Measurements from ENCODE around the gene CHRDL2. TPM values are rescaled to one million over a fixed set of nuclear protein-coding genes. Genes with fewer than 3 reads are reported as not detected.
A peak's percentile ranks its signal among the peaks of the same experiment; 100 is the strongest.
"Not testable (repeated sequence)": the region's sequence is repeated elsewhere in the genome, so short reads cannot be mapped to it uniquely, and the experiment has no call there.

The CHRDL2 gene
- total RNA-seq, 1 donor from 2014 or later, result 312 TPM

GRCh38 chr11:74670171-74670570 is 61.1 kb downstream of the CHRDL2 start:
- DNase-seq (ENCODE audit: low spot score), result no peak

GRCh38 chr11:74669211-74670160 is 61.7 kb downstream of the CHRDL2 start:
- DNase-seq (ENCODE audit: low spot score), result no peak

- no peak for DNase-seq (ENCODE audit: low spot score)
Observed at GRCh38 chr11:74663315-74663714, 67.9 kb downstream of the CHRDL2 start.

DNA sequence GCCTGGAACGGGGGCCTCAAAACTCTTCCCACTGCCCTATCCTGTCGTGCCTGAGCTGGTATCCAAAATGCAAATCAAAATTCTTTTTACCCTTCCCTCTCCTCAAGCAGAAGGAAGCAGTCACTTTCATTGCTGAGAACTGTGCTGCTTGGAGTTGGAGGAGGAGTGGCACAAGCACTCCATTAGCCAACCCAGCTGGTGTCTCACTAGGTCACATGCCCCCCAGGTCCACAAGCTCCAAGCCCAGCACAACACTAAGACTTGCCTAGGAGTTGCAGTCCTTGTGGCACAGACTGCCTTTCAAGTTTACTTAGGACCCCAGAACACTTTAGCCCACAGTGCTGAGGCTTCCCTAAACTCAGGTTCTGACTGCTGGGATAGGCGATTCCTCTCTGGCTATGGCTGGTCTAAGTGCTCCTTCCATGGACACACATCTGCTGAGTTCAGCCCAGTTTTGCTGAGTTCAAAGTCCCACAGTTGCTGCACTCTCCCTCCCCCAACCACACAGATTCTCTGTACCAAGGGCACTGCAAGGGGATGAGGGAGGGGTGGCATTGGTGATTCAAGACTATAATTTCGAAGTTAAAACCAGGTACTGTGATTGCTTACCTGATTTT is 68.6 kb downstream of the CHRDL2 start:
- no peak for DNase-seq (ENCODE audit: low spot score)

DNA sequence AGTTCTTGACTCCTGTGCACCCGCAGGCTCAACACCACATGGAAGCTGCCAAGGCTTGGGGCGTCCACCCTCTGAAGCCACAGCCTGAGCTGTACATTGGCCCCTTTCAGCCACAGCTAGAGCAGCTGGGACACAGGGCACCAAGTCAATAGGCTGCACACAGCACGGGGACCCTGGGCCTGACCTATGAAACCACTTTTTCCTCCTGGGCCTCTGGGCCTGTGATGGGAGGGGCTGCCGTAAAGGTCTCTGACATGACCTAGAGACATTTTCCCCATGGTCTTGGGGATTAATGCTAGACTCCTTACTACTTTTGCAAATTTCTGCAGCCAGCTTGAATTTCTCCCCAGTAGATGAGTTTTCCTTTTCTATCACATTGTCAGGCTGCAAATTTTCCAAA is 72.1 kb downstream of the CHRDL2 start:
- not testable (repeated sequence) for DNase-seq (ENCODE audit: low spot score)

GRCh38 chr11:74654976-74655375 is 76.2 kb downstream of the CHRDL2 start:
- no peak for DNase-seq (ENCODE audit: low spot score)

- DNase-seq (ENCODE audit: low spot score), result peak; percentile 33
Observed at GRCh38 chr11:74650498-74650897, 80.7 kb downstream of the CHRDL2 start.

DNA sequence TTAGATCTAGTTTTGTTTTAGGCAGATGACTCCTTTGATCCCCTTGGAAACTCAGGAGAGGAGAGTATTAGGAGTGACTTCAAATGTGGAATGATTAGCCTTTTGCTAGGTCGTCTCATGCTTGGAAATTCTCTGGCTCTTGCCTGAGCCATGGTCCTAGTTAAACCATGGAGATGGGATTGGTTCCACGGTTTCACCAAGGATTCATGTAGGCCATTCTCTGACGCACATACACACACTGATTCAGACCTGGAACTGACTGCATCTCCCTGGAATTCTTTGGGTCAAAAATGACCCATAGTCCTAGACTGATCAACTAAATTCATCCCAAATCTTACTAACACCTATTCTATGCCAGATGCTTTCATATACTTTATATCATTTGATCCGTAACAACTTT is 82.3 kb downstream of the CHRDL2 start:
- DNase-seq (ENCODE audit: low spot score), result no peak

GRCh38 chr11:74647831-74648230 is 83.4 kb downstream of the CHRDL2 start:
- no peak for DNase-seq (ENCODE audit: low spot score)

GRCh38 chr11:74647404-74647803 is 83.8 kb downstream of the CHRDL2 start:
- DNase-seq (ENCODE audit: low spot score), result no peak

DNA sequence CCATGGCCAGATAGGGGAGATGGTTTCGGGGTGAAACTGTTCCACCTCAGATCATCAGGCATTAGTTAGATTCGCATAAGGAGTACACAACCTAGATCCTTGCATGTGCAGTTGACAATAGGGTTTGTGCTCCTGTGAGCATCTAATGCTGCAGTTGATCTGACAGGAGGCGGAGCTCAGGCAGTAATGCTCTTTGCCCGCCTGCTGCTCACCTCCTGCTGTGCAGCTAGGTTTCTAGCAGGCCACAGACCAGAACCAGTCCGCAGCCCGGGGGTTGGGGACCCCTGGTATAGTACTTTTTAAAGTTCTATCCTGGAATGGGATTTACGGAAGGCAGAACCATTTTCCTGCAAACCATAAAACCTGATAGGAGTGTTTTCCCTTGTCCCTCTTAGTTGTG is 84.3 kb downstream of the CHRDL2 start:
- DNase-seq (ENCODE audit: low spot score), result no peak

Other genes starting within 250 kb of the CHRDL2 start
- 8.0 TPM for gene LIPT2, start 237.7 kb downstream of the CHRDL2 start, total RNA-seq
- gene POLD3, start 138.8 kb downstream of the CHRDL2 start, total RNA-seq, result 17.2 TPM
- gene RNF169, start 17.4 kb upstream of the CHRDL2 start, total RNA-seq, result 19.8 TPM
- gene XRRA1, start 217.7 kb upstream of the CHRDL2 start, total RNA-seq, result 16.2 TPM
- gene SPCS2, start 217.8 kb upstream of the CHRDL2 start, total RNA-seq, result 145 TPM

Measured in mucosa of gallbladder (tissue), 1 donor.